OCI-LY7 (cell line): ENCODE data around the gene DAZAP1.

Experiments
- CTCF ChIP-seq: fragments of 200-600 bp; sonication (generic); conservative IDR thresholded peaks from 2 replicates; pipeline ENCODE4 v1.5.1; 2014; ENCODE audit warnings: mild to moderate bottlenecking, antibody characterized with exemption, low read length, moderate library complexity, mixed read lengths
- EZH2phosphoT487 ChIP-seq: fragments of 200-600 bp; sonication (generic); IDR thresholded peaks from 2 replicates; pipeline ENCODE4 v1.6.1; 2018; ENCODE audit warnings: low read depth, borderline replicate concordance, mild to moderate bottlenecking, mixed run types, antibody characterized with exemption, low read length, moderate library complexity, mixed read lengths

- TF ChIP-seq EZH2phosphoT487 (no peak), CTCF (no peak)
Measured at GRCh38 chr19:1370579-1371361, 36.6 kb upstream of the DAZAP1 start.
